ENCODE measurements around the gene CLIP4.
A peak's percentile ranks its signal among the peaks of the same experiment; 100 is the strongest.

Gene CLIP4

DNA sequence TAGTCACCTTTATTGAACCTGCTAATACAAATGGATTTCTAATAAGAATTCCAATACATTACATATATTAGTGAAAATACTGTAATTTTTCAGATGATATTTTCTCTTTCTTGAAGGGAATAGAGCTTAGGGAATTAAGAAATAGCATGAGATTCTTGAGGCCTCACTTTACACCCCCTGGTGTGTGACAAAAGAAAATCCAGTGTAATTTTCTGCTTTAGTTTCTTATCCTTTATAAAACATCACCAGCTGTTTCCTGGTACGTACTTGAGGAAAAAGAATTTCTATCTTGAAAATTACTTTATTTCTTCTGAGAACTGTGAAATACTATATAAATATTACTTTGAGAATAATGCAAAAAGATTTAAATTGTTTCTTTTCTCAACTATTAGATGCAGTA, 71.6 kb downstream of the CLIP4 start:
- DNase-seq (ENCODE audit: low read depth, low spot score): no peak

DNA sequence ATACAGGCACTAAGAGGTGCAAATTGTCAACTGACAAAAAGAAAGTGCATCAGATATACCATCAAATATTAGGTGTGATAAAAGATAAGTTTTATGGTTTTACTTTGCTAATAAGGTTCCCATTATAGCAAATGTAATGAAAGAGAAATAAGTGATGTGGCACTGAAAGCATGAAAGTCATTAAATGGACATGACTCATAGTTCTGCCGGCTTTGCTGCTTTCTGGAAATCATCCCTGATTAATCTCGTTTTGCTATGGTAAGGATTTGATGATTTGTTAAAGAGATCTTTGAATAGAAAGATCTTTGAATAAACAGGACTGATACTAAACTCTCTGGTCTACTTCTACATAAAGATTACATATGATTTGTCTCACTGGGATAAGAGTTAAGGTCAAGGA, 72.7 kb downstream of the CLIP4 start:
- peak; percentile 56 for DNase-seq (ENCODE audit: low read depth, low spot score)

DNA sequence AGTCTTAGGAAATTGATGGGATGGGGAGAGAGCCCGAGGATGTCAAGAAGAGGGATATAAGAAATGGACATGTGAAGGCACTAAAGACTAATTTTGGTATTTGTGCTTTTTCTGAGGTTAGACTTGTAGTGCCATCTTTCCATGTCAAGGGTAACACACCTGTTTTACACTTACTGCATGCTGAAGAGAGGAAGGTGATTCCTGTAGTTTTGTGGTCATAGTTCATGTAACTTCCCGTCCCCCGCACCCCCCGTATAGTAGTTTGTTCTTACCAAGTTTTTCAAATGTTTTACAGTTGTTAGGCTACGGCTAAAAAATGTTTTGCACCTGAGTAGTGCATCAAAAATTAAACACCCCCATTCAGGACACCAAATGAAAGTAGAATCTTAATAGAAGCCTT, 73.8 kb downstream of the CLIP4 start:
- no peak for DNase-seq (ENCODE audit: low read depth, low spot score)

DNA sequence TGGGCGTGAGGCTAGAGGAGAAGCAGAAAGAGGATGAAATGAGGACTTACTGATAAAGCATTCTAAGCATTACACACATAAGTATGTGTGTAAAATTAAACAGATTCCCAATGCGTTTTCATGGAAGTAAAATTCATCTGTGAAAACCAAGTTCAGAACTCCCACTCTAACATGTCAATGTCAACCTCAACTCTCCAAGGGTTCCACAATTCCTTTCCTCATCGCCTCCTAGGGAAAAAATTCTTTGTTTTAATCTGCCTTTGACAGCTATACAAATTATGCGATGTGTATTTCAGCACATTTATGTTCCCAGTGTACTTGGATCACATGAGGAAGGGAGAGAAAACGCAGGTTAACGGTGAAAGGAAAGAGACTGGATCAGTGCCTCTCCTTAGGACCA, 76.6 kb downstream of the CLIP4 start:
- no peak for DNase-seq (ENCODE audit: low read depth, low spot score)

DNA sequence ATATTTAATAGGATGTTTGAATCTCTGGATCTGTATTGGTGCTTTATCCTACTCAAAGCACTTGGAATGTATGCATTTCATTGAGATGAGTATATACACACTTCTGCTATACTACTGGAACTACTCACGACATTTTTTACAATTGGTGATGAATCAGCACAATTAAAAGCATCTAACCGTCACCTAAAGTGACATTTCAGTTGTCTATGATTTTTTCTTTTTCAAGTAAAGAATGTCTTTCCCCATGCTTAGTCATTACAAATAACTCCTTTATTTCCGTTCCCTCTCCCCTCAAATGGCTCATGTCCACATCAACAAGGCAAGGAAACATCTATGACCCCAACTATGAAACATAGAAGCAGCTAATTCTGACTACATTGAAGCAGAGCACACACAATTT, 77.3 kb downstream of the CLIP4 start:
- DNase-seq (ENCODE audit: low read depth, low spot score): peak; percentile 36

DNA sequence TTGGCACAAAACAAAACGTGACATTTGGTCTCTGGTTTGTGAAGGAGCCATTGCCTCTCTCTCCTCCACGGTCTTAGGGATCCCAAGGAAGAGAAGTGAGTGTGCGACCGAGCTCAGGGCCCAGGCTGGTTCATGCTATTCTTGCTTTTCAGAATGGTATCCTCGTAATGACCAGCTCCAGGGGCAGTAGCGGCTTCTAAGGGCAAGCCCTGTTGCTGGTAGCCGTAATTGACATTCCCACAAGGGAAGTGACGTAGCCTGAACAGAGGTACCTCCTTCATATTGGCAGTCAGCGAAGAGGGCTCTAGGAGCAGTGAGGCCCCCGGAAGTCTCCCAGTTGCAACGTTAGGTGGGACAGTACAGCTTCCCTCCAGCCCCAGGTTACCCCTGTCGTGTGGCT, 77.9 kb downstream of the CLIP4 start:
- DNase-seq (ENCODE audit: low read depth, low spot score): no peak

- DNase-seq (ENCODE audit: low read depth, low spot score): no peak
Observed at GRCh38 chr2:29193681-29194080, 78.5 kb downstream of the CLIP4 start.

DNA sequence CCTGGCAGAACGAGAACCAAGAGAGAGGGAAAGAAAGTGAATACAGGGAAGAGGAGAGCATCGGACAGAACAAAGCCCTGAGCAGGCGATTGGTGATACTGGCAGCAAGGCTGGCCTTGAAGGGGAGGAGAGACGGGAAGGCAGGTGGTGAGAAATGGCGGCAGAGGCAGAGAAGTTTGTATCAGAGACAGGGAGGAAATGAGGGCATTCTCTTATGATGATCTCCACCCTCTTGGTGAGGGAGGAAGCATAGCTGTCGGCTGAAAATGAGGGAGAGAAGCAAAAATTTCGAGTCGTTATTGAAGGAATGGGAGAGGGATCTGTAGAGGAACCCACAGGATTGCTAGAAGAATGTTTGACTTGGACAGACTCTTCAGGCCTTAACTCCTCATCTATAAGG, 80.6 kb downstream of the CLIP4 start:
- peak; percentile 9 for DNase-seq (ENCODE audit: low read depth, low spot score)

DNA sequence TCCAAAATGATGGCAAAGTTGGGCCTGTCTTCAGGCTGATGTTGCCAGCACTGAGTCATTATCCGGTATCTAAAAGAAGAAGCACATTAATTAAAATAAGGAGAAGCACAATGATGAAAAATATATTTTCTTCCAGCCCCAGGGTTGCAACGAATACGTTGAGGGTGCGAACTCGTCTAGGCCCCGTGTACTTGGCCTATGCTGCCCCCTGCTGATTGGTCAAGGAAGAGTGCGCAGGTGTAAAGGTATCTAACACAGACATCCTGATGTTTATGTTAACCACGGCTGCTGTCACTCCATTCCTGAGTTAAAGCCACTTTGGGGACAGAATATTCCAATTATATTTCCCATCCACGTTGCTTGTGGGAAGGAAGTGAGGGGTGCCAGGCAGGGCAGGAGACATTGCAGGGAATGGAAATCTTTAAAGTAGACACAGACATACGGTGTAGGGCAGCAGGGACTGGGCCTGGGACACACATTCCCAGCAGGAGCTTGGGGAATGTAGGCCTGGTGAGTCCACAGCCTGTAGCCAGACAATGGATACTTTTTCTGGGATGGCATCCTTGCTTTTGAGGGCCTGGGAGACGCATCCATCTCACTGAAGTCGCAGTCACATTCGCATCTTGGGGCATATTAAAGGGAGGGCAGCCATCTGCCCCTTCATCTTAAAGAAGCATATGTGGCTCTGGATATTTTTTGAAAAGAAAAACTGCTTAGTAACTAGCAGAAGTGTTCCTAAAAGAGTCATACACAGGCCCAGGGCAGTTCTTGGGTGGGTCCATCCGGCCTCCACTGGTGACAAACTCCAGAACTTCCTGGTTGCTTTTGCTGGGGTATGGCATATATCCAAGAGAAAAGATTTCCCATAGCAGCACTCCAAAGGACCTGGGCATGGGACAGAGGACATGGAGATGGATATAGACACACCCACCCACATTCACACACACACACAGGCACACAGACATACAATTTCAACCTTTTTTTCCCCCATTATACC, 81.9 kb downstream of the CLIP4 start:
- DNase-seq (ENCODE audit: low read depth, low spot score): peak; percentile 76

DNA sequence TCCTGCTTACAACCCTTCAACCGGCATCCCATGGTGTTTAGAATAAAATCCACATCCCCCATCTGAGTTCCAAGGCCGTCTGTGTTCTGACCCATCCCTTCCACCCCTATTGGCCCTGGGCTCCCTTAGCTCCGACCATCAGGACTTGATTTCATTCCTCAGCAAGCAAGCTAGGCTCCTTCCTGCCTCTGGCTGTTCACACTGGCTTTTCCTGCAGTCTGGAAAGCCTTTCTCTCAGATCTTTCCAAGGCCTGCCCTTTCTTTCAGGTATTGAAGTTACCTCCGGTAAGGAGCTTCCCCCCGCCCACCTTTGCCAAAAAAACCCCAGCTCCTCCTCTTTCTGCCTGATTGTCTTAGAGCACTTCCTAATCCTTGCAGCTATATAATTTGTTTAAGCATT, 86.8 kb downstream of the CLIP4 start:
- DNase-seq (ENCODE audit: low read depth, low spot score): no peak

GRCh38 chr2:29202819-29203495, 87.7 kb downstream of the CLIP4 start:
- DNase-seq (ENCODE audit: low read depth, low spot score): no peak

GRCh38 chr2:29206941-29207340, 91.7 kb downstream of the CLIP4 start:
- DNase-seq (ENCODE audit: low read depth, low spot score): no peak

- no peak for DNase-seq (ENCODE audit: low read depth, low spot score)
Observed at GRCh38 chr2:29207352-29208148, 92.3 kb downstream of the CLIP4 start.

DNA sequence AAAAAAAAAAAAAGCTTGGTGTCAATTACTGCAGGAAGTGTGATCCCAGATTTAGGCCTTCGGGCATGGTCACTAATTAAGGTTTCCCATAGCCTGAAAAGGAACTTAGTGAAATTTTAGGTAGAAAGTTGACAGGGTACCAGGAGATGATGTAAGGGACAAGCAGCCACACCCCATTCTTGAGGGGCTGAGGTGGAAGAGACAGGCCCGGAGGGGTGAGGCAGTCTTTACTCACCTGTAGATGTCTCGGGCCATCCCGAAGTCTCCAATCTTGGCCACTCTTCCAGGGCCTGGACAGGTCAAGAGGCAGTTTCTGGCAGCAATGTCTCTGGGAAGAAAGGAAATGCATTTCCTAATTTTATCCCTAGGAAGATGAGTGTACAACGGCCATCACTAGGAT, 94.3 kb downstream of the CLIP4 start:
- no peak for DNase-seq (ENCODE audit: low read depth, low spot score)

DNA sequence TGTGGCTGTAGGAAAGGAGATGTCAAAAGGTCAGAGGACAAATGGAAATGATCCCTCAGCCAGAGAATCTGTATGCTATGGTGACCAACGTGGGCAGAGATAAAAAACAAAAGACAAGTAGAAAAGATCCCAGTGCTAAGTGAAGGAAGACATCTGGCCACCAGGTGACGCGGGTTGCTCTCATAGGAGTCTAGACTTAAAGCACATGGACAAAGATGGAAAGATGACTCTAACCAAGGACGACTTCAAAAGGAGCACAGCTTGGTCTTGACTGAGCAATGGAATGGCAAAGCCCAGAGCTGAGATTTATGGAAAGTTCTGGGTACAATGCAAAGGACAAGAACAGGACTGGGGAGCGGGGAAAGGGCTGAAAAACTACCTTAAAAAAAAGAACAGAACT, 96.8 kb downstream of the CLIP4 start:
- no peak for DNase-seq (ENCODE audit: low read depth, low spot score)

DNA sequence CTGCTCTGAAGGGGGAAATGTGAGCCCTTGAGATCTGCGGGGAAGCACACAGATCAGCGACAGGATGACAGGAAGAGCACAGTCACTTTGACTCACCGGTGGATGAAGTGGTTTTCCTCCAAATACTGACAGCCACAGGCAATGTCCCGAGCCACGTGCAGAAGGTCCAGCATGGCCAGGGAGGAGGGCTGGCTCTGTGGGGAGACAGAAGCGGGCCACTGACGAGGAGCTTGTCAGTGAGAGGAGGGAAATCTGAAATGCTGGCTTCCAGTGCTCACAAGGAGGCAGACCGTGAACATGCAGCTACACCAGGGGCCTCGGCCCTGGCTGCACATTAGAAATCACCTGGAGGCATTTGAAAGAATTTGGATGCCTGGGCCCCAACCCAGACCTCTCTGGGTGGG, 98.7 kb downstream of the CLIP4 start:
- DNase-seq (ENCODE audit: low read depth, low spot score): peak; percentile 17

- no peak for DNase-seq (ENCODE audit: low read depth, low spot score)
Observed at GRCh38 chr2:29215073-29215472, 99.9 kb downstream of the CLIP4 start.

GRCh38 chr2:29215739-29216608, 100.8 kb downstream of the CLIP4 start:
- DNase-seq (ENCODE audit: low read depth, low spot score): no peak

DNA sequence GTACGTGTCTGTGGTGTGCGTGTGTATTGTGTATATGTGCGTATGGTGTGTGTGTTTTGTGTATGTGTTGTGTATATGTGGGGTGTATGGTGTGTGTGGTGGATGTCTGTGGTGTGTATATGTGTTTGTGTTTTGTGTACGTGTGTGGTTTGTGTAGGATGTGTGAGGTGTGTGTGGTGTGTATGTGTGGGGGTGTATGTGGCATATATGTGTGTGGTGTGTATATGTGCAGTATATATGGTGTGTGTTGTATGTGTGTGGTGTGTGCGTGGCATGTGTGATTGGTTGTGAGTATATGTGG, 101.3 kb downstream of the CLIP4 start:
- no peak for DNase-seq (ENCODE audit: low read depth, low spot score)

DNA sequence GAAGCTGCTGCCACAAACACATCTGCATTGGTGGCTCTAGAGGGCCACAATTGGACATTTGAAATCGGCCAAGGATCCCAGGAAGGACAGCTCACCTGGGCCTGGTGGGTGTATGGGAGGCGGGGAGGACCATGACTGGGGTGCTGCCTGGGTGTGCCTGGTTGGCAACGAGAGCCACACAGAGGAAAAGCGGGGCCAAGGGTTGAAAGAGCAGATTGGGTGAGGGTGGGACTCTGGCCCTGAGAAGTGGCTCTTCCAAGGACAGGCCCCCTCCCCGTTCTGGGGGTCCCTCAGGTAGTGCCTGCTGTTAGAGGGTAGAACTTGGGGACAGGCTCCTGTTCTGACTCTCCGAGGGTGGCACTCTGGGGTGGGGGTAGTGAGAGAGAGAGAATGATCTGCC, 102.9 kb downstream of the CLIP4 start:
- no peak for DNase-seq (ENCODE audit: low read depth, low spot score)

DNA sequence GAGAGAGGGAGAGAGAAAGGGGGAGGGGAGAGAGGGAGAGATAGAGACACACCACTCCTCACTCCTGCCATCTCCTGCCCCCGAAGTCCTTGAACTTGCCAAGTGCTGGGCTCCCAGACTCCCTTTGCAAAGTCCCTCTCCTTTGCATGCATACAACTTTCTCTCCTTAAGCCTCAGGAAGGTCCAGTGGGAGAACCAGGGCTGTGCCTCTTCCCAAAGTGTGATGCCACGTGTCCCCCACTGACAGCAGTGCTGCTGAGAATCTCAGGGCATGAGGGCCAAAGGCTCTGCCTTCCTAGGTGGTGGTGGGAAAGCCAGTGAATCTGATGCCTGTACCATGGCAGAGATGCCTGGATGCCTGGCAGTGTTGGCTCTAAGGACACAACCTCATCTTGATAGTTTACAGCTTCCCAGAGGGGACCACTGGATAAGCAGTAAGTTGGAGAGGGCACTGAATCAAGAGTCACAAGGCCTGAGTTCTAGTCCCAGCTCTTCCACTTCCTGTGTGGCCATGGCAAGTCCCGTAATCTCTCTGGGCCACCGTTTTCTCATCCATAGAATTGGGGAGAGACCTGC, 103.4 kb downstream of the CLIP4 start:
- DNase-seq (ENCODE audit: low read depth, low spot score): no peak
